Measurements from ENCODE around the gene NRGN. TPM values are rescaled to one million over a fixed set of nuclear protein-coding genes. Genes with fewer than 3 reads are reported as not detected.

The NRGN gene
- total and polyA plus RNA-seq, 2 of the 8 experiments (the other 6 are each of a cell fraction or from before 2014, with no cell fraction given) = 0.60 to 1.0 TPM

- Histone ChIP-seq H4K91ac (replicated peaks; ENCODE audit: insufficient read length, low read length) (no peak within 1 kb of the TSS), H3K18ac (ENCODE audit: extremely low read depth, low read length) (no peak within 1 kb of the TSS), H2BK20ac (ENCODE audit: low read length) (no peak within 1 kb of the TSS), H3K23ac (ENCODE audit: insufficient read length) (no peak within 1 kb of the TSS), H3K4me2 (ENCODE audit: insufficient read depth in 1 of 2, low read depth in 2 of 2, low read length in 2 of 2) (peak within 1 kb of the TSS; percentile 80 to 99), H2AFZ (ENCODE audit: low read length) (no peak within 1 kb of the TSS), H2BK15ac (ENCODE audit: low read length) (no peak within 1 kb of the TSS), H2BK12ac (ENCODE audit: low read depth, low read length) (0 out of 2 replicates have a peak within 1 kb of the TSS, but pooled peaks have one; percentile 68), H3K4me1 (replicated peaks in 1 of 4; ENCODE audit: control insufficient read depth in 3 of 4, insufficient read depth in 4 of 4, low read length in 3 of 4) (peaks cover 0 to 35% (median 23%) of the 10 kb centered on the region in 4 experiments; a peak in 6 of 7 replicates), H2BK120ac (replicated peaks; ENCODE audit: low read depth, low read length) (no peak within 1 kb of the TSS), H4K5ac (ENCODE audit: insufficient read length, low read depth, low read length) (no peak within 1 kb of the TSS), H4K8ac (ENCODE audit: extremely low read depth, insufficient read depth, low read length) (peak within 1 kb of the TSS; percentile 4; the same call in 1 of the 2 replicates), H3K4me3 (ENCODE audit: extremely low read depth in 1 of 4, insufficient read depth in 2 of 4, low read depth in 3 of 4, low read length in 4 of 4) (peak within 1 kb of the TSS; percentile 30 to 67 (median 52)), H2AK5ac (ENCODE audit: low read depth, low read length) (no peak within 1 kb of the TSS), H3K9me3 (ENCODE audit: insufficient read depth in 2 of 2, low read depth in 1 of 2, low read length in 1 of 2) (no peaks in the 10 kb centered on the region), H3K79me2 (ENCODE audit: control insufficient read depth in 1 of 2, insufficient read depth in 2 of 2, low read length in 2 of 2) (no peaks in the 10 kb centered on the region), H3K27ac (ENCODE audit: low read depth, low read length) (no peak within 1 kb of the TSS), H3K56ac (replicated peaks; ENCODE audit: insufficient read length, low read depth, low read length) (no peak within 1 kb of the TSS), H2BK5ac (ENCODE audit: low read depth, low read length) (no peak within 1 kb of the TSS), H3K27me3 (replicated peaks in 1 of 4; ENCODE audit: control insufficient read depth in 3 of 4, extremely low read depth in 1 of 4, insufficient read depth in 3 of 4, low read length in 3 of 4) (peaks cover 45 to 62% (median 58%) of the 10 kb centered on the region in 4 experiments), H3K23me2 (ENCODE audit: low read depth, low read length) (peaks cover 17% of the 10 kb centered on the region; the same call in 1 of the 2 replicates), H3K4ac (replicated peaks; ENCODE audit: insufficient read length, low read depth, low read length) (no peak within 1 kb of the TSS), H3K79me1 (ENCODE audit: low read depth, low read length) (no peaks in the 10 kb centered on the region), H3K9ac (replicated peaks in 1 of 4; ENCODE audit: extremely low read depth in 1 of 4, low read depth in 3 of 4, low read length in 3 of 4) (no peak within 1 kb of the TSS), H4K20me1 (replicated peaks in 1 of 2; ENCODE audit: control insufficient read depth in 1 of 2, insufficient read depth in 2 of 2, low read length in 2 of 2) (peaks cover 18 to 28% of the 10 kb centered on the region in 2 experiments), H3K14ac (ENCODE audit: insufficient read length) (no peak within 1 kb of the TSS), H3K36me3 (ENCODE audit: control insufficient read depth in 2 of 4, insufficient read depth in 4 of 4, low read length in 3 of 4) (peaks cover 2 to 6% (median 5%) of the 10 kb centered on the region in 4 experiments; a peak in 4 of 8 replicates)
- FAIRE-seq = no peak
- 0% methylated on average over 23 of the region's 55 CpGs; no CpG with 5 or more reads in 1 of the 2 experiments for WGBS, 2 experiments (ENCODE audit: extremely low coverage in 1 of 2, insufficient coverage in 1 of 2, insufficient read length in 1 of 2, insufficient replicate concordance in 2 of 2, low coverage in 1 of 2, low lambda C conversion rate in 2 of 2, missing lambda C conversion rate in 1 of 2)
- DNase-seq (ENCODE audit: low read depth in 1 of 2, low spot score in 2 of 2) = peak in 1 of 2 experiments; percentile 64
- ChIA-PET POLR2A (ENCODE audit: partially characterized antibody) (interaction anchor here (0.9 to 4.2 kb wide), 7 partner anchors 9 to 38 kb away, joined by 4 to 26 read pairs (median 7); partner anchors contain the start of genes MSANTD2 and VSIG2), CTCF (ENCODE audit: partially characterized antibody) (interaction anchor here (1.0 to 28.0 kb wide), 28 partner anchors 11 to 1110 kb away, joined by 3 to 382 read pairs (median 11); partner anchors contain the start of genes NRGN, ROBO3, SIAE and SPA17)
- TF ChIP-seq TAF7 (optimal IDR thresholded peaks at IDR 0.05; ENCODE audit: borderline replicate concordance, low read depth, low read length) (no peak), KDM5A (IDR thresholded peaks at IDR 0.05; ENCODE audit: low read length) (no peak), SIRT6 (IDR thresholded peaks at IDR 0.05; ENCODE audit: low read length) (no peak), TEAD4 (IDR thresholded peaks at IDR 0.05; ENCODE audit: low read depth, low read length) (no peak), CBX5 (IDR thresholded peaks at IDR 0.05; ENCODE audit: low read depth, low read length) (no peak), MAX (IDR thresholded peaks at IDR 0.05) (peak; percentile 18; the same call in 1 of the 2 replicates), SAP30 (IDR thresholded peaks at IDR 0.05; ENCODE audit: insufficient read depth, insufficient replicate concordance, low read length) (no peak), USF2 (IDR thresholded peaks at IDR 0.05; ENCODE audit: low read length) (no peak), PHF8 (conservative IDR thresholded peaks at IDR 0.05; ENCODE audit: low read depth, low read length) (no peak), EGR1 (IDR thresholded peaks at IDR 0.05; ENCODE audit: borderline replicate concordance, low read depth, low read length) (no peak), POU5F1 (IDR thresholded peaks at IDR 0.05; ENCODE audit: low read depth, low read length) (no peak)
These were observed 22.4 kb downstream of the NRGN start, which contains the start of gene ESAM for GRCh38 chr11:124762105-124762623. ESAM (minus strand) TSS chr11:124762290; CDS start chr11:124762154, 136 bp downstream.
